HPDE6-E6E7 (cell line): ENCODE results near the gene STK35.
"Not testable (repeated sequence)": the region's sequence is repeated elsewhere in the genome, so short reads cannot be mapped to it uniquely, and the experiment has no call there.

Experiments
- DNase-seq: peaks from one replicate; pipeline ENCODE4 v3.0.0; 2011; ENCODE audit warnings: missing footprints; ENCODE audit errors: extremely low spot score

The STK35 gene

DNA sequence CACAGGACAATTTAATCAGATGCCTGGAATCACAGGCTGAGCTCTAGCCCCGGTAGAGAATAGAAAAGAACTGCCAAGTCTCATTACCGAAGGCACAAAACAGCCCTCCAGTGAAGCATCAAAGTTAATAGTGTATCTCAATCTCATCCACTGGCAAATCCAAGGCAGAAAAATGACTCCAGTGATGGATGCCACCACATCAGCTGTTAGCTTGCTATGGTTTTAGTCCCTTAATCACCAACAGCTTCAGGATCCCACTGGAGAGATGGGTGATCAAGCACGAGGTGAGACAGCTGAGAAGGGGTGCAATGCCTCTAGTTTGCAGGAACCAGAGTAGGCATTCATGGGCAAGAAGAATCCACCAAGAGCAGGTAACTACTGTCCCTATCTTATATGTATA lies 81.8 kb downstream of the STK35 start:
- no peak for DNase-seq

DNA sequence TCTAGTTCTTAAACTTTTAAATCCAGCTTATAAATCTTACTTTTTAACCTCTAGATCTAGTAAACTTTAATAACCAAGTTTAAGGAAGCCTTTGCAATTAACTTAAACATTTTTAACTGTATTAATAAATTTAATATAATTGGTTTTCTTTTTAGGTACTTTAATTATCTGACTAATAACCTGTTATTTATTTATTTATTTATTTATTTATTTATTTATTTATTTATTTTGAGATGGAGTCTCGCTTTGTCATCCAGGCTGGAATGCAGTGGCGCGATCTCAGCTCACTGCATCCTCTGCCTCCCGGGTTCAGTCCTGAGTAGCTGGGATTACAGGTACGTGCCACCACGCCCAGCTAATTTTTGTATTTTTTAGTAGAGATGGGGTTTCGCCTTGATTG lies 83.3 kb downstream of the STK35 start:
- not testable (repeated sequence) for DNase-seq

DNA sequence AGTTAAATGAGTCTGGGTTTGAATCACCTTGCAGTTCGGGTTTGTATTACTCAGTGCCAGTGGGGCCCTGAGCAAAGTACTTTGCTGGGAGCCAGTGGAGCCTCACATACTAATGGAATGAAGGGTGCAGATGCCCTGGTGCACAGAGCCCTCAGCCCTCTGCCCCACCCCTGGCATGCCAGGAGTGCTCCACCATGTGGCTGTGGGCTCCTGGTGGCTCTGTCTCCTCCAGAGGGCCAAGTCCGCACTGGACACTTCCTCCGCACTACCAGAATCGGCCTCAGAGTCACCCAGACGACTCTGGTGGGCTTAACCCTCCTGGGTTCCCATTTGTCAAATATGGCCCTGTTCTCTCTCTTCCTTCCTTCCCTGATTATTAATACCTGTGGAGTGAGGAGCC lies 94.0 kb downstream of the STK35 start:
- DNase-seq = no peak

DNA sequence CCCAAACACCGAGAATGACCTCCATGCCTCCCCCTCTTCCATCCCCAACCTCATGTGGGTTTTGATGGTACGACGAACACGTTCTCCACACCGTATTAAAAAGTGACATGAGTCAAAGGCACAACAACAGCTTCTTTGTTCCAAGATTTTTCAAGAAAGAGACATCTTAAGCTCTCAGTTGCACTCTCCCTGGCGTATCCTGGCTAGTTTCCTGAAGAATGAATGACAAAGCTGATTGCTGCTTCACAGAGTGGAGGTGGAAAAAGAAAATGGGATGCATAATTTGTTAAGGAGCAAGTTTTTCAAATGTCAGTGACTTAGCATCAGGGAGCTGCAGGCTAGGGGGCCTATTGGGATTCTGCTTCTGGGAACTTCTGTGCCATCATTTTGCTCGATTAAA lies 95.5 kb downstream of the STK35 start:
- DNase-seq = no peak
